K562 (cell line): ENCODE results near the gene TXNRD1. TPM values are rescaled to one million over a fixed set of nuclear protein-coding genes. Genes with fewer than 3 reads are reported as not detected.
A peak's percentile ranks its signal among the peaks of the same experiment; 100 is the strongest.

Experiments used
- CREB3 ChIP-seq: fragments of 450-650 bp; conservative IDR thresholded peaks from 2 replicates; pipeline ENCODE4 v1.6.1; 2016; ENCODE audit warnings: missing genetic modification characterization, low read depth, mild to moderate bottlenecking, missing compliant biosample characterization, moderate library complexity
- DNMT1 ChIP-seq: fragments of 450-650 bp; IDR thresholded peaks from 2 replicates; pipeline ENCODE4 v1.6.1; 2016; ENCODE audit warnings: antibody characterized with exemption, mild to moderate bottlenecking
- ELK3 ChIP-seq: fragments of 450-650 bp; formaldehyde crosslinking; IDR thresholded peaks from 2 replicates; pipeline ENCODE4 v1.4.0; 2020; ENCODE audit warnings: mild to moderate bottlenecking
- ERF ChIP-seq: fragments of 450-650 bp; formaldehyde crosslinking; IDR thresholded peaks from 2 replicates; pipeline ENCODE4 v1.4.0; 2020; ENCODE audit warnings: mild to moderate bottlenecking, mixed read lengths
- EZH2 ChIP-seq: IDR thresholded peaks from 2 replicates; pipeline ENCODE4 v1.6.1; 2012; ENCODE audit warnings: low read depth, mild to moderate bottlenecking, inconsistent platforms, low read length, borderline replicate concordance
- MCM5 ChIP-seq: fragments of 450-650 bp; IDR thresholded peaks from 2 replicates; pipeline ENCODE4 v1.6.1; 2016; ENCODE audit warnings: low read depth
- RAD21 ChIP-seq, 2 experiments: fragments of 250-450 bp in 1 of 2; fragments of 450-650 bp in 1 of 2; sonication (Bioruptor Pico) in 1 of 2; formaldehyde crosslinking in 1 of 2; IDR thresholded peaks in 1 of 2; conservative IDR thresholded peaks in 1 of 2; 2 replicates each; pipeline versions ENCODE4 v1.4.0 to v1.8.0; 2020 to 2022; ENCODE audit warnings: mild to moderate bottlenecking in 2 of 2, moderate library complexity in 1 of 2
- RFX5 ChIP-seq: IDR thresholded peaks from 2 replicates; pipeline ENCODE4 v1.6.1; 2011; ENCODE audit warnings: low read depth, mild to moderate bottlenecking, improper control_type of control experiment, low read length
- ZFP91 ChIP-seq: sonication (generic); formaldehyde crosslinking; IDR thresholded peaks from 2 replicates; pipeline ENCODE4 v1.8.0; 2022; ENCODE audit warnings: mild to moderate bottlenecking, missing genetic modification reagents
- ZNF143 ChIP-seq: sonication (generic); formaldehyde crosslinking; IDR thresholded peaks from 2 replicates; pipeline ENCODE4 v1.9.0; 2022; ENCODE audit warnings: mild to moderate bottlenecking, missing genetic modification reagents
- ZNF23 ChIP-seq: fragments of 250-450 bp; sonication (Bioruptor Pico); IDR thresholded peaks from 2 replicates; pipeline ENCODE4 v1.4.0; 2020; ENCODE audit warnings: mild to moderate bottlenecking
- polyA plus RNA-seq, 8 experiments: library from polyadenylated mRNA; depleted of rRNA in 4 of 8; stranded (reverse) in 5 of 8; unstranded in 3 of 8; fragments of >200 nt; fragmentation: Nextera tagmentation in 2 of 8; fragmentation: Illumina TruSeq in 1 of 8; extraction: Ambion mirVana in 2 of 8; extraction: Trizol in 1 of 8; gene quantifications; 2 replicates each; pipeline versions ENCODE4 v1.2.1 to v1.2.3, GENCODE V29; 2011 to 2014; ENCODE audit warnings: inconsistent platforms in 1 of 8, missing spikeins in 1 of 8
- total RNA-seq, 7 experiments: library from RNA; depleted of rRNA in 6 of 7; stranded (reverse); fragments of >200 nt in 6 of 7; fragmentation: Illumina TruSeq in 2 of 7; extraction: Trizol in 2 of 7; gene quantifications; 2 replicates each; pipeline versions ENCODE4 v1.2.1 to v1.2.3, GENCODE V29; 2011 to 2021; ENCODE audit warnings: low replicate concordance in 1 of 7
- TF ChIP-seq, protein P1 (sequence below): fragments of 150-350 bp; IDR thresholded peaks from 2 replicates; pipeline ENCODE4 v1.6.1; 2014; ENCODE audit warnings: low read depth, mild to moderate bottlenecking, low read length, borderline replicate concordance
- TF ChIP-seq, protein P2 (sequence below): fragments of 250-450 bp; sonication (Bioruptor Pico); IDR thresholded peaks from 2 replicates; pipeline ENCODE4 v1.5.0; 2021; ENCODE audit warnings: mild to moderate bottlenecking, moderate library complexity
- TF ChIP-seq, protein P3 (sequence below): fragments of 450-650 bp; IDR thresholded peaks from 2 replicates; pipeline ENCODE4 v1.6.1; 2018; ENCODE audit warnings: mild to moderate bottlenecking, low read depth; ENCODE audit not compliant: partially characterized antibody

The TXNRD1 gene
- total and polyA plus RNA-seq, 9 of the 15 experiments (the other 6 are each of a cell fraction or from before 2014, with no cell fraction given), result 107 to 189 (median 146) TPM

- TF ChIP-seq, protein P1, sequence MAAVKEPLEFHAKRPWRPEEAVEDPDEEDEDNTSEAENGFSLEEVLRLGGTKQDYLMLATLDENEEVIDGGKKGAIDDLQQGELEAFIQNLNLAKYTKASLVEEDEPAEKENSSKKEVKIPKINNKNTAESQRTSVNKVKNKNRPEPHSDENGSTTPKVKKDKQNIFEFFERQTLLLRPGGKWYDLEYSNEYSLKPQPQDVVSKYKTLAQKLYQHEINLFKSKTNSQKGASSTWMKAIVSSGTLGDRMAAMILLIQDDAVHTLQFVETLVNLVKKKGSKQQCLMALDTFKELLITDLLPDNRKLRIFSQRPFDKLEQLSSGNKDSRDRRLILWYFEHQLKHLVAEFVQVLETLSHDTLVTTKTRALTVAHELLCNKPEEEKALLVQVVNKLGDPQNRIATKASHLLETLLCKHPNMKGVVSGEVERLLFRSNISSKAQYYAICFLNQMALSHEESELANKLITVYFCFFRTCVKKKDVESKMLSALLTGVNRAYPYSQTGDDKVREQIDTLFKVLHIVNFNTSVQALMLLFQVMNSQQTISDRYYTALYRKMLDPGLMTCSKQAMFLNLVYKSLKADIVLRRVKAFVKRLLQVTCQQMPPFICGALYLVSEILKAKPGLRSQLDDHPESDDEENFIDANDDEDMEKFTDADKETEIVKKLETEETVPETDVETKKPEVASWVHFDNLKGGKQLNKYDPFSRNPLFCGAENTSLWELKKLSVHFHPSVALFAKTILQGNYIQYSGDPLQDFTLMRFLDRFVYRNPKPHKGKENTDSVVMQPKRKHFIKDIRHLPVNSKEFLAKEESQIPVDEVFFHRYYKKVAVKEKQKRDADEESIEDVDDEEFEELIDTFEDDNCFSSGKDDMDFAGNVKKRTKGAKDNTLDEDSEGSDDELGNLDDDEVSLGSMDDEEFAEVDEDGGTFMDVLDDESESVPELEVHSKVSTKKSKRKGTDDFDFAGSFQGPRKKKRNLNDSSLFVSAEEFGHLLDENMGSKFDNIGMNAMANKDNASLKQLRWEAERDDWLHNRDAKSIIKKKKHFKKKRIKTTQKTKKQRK, result no peak
- no peak for TF ChIP-seq CREB3 (tag)
- peak; percentile 42; the same call in 1 of the 2 replicates for TF ChIP-seq ZNF143 (CRISPR knock-in tag)
- TF ChIP-seq, protein P2, sequence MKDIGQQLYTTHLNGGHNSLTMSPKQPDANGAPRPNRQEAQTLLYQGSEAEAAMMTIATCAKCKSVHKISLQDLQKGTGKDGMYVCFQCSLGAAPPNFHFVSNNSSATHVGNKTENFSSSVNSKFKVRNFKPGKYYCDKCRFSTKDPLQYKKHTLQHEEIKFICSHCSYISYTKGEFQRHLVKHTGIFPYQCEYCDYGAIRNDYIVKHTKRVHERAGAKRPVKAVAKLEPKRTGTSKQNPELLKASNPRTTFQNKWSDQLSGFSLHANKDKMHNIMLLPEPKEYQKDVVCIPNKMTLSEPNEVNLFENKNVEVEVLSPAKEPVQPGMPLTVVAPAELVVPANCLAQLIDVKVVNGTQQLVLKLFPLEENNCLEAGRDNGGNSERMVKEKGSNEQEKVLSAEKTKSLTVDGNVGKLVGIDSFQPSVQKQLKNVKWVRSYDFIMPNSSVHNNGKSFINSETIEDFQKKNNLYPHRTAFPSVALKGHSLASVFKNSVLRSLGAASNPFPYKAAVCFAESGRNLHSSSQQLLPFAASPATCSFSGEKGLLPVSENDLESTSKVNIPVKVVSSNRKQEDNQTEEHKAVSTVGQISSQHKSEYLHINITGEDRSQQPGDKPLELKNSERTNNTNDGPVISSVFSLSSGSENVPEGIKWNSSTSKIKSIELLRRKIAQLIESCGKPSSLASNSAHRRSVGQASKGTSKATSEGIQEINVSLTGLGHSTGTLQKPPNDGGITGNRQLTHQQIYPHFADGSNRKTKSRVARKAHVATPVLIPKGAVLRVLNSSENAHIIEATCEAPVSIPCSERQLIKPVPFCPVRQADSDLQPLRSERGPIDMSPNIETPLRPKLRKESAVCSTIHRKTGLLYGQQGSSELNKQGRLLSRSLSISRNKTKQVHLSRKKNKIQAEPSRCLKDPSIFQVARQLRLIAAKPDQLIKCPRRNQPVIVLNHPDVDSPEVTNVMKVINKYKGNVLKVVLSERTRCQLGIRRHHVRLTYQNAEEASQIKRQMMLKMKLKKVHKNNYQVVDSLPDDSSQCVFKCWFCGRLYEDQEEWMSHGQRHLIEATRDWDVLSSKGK, result no peak
- TF ChIP-seq RAD21 (CRISPR knock-in tag; conservative IDR thresholded peaks at IDR 0.05 in 1 of 2, IDR thresholded peaks at IDR 0.05 in 1 of 2), result peak; percentile 90 to 94
- TF ChIP-seq RFX5, result no peak
- no peak for TF ChIP-seq MCM5
- no peak for TF ChIP-seq ZFP91 (CRISPR knock-in tag)
- TF ChIP-seq, protein P3, sequence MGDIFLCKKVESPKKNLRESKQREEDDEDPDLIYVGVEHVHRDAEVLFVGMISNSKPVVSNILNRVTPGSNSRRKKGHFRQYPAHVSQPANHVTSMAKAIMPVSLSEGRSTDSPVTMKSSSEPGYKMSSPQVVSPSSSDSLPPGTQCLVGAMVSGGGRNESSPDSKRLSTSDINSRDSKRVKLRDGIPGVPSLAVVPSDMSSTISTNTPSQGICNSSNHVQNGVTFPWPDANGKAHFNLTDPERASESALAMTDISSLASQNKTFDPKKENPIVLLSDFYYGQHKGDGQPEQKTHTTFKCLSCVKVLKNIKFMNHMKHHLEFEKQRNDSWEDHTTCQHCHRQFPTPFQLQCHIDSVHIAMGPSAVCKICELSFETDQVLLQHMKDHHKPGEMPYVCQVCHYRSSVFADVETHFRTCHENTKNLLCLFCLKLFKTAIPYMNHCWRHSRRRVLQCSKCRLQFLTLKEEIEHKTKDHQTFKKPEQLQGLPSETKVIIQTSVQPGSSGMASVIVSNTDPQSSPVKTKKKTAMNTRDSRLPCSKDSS, result no peak
- no peak for TF ChIP-seq ZNF23 (CRISPR knock-in tag)
- TF ChIP-seq ERF, result 0 out of 2 replicates have a peak, but pooled peaks have one; percentile 70
- no peak for TF ChIP-seq DNMT1
- TF ChIP-seq ELK3 (CRISPR knock-in tag), result no peak
- no peak for TF ChIP-seq EZH2
Measured at GRCh38 chr12:104215638-104216297, at the start of gene TXNRD1 (continued).
